Activated T-cell treated with anti-CD3 and anti-CD28 coated beads, Interleukin-2, amount 50 U/mL, for 24 hours (primary cell): ENCODE measurements around the gene TOM1L2.

Experiments
- DNase-seq: peaks from one replicate; pipeline ENCODE4 v3.0.0-alpha.2; 2020
- H3K27ac Mint-ChIP-seq: 2 replicates; pipeline ENCODE4 v1.8.0; 2020; ENCODE audit warnings: mild to moderate bottlenecking, mixed read lengths
- H3K27me3 Mint-ChIP-seq: 2 replicates; pipeline ENCODE4 v1.8.0; 2020; ENCODE audit warnings: mixed read lengths
- H3K36me3 Mint-ChIP-seq: 2 replicates; pipeline ENCODE4 v1.8.0; 2020; ENCODE audit warnings: low read depth, mixed read lengths
- H3K4me1 Mint-ChIP-seq: 2 replicates; pipeline ENCODE4 v1.8.0; 2020; ENCODE audit warnings: low read depth, mixed read lengths
- H3K4me3 Mint-ChIP-seq: 2 replicates; pipeline ENCODE4 v1.8.0; 2020; ENCODE audit warnings: mild to moderate bottlenecking, moderate library complexity, mixed read lengths
- H3K9me3 Mint-ChIP-seq: 2 replicates; pipeline ENCODE4 v1.8.0; 2020; ENCODE audit warnings: mixed read lengths

The TOM1L2 gene

DNA sequence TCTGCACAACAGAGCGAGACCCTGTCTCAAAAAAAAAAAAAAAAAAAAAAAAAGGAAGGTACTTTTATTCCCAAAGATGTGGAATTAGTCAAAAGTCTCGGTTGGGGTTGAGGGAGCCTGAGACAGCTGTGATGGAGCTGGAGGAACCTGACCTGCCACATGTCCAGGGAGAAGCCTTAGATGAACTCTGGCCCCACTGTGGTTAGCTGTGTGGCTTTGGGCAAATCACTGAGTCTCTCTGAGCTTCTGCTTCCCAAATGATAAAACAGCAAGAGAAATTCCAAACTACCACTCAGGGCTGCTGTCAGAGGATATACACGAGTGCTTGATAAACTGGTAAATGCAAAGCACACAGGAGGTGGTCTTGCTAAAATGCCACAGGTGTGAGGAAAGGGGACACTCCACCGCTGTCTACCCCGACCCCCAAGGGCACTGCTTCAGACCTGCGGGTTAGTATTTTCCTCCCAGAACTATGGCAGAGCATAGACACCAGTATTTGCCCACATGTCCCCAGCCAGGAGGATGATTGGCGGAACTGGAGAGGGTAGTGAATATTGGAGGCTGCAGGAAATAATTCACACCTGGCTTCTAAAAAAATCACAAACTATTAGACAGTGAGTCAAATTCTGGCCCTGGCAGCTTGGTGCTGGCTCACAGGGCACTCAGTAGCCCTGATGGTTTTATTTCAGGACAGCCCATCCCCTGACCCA lies 15.1 kb upstream of the TOM1L2 start:
- H3K27me3 Mint-ChIP-seq: no peaks in the 10 kb centered on the region
- H3K4me3 Mint-ChIP-seq: no peak overlapping the region
- no peak overlapping the region for H3K27ac Mint-ChIP-seq
- H3K36me3 Mint-ChIP-seq: no peaks in the 10 kb centered on the region
- H3K9me3 Mint-ChIP-seq: no peaks in the 10 kb centered on the region
- DNase-seq: no peak
- peaks cover 2% of the 10 kb centered on the region for H3K4me1 Mint-ChIP-seq

DNA sequence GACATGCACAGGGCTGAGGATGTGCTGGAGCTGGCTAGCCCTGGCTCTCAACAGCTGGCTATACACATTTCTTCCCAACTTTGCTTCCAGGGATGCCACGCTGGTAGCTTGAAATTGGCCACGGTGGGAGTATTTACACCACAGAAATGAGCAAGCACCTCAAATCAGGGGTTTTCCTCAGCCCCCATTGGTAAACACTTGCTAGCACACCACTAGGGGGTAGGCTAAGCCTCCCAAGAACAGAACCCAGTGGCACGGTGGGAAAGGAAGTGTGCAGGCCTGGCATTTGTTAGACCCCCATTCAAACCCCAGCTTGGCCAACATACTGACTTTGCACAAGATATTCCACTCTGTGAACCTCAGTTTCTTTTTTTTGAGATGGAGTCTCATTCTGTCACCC lies 13.4 kb upstream of the TOM1L2 start:
- Mint-ChIP-seq H3K9me3 (no peaks in the 10 kb centered on the region), H3K36me3 (no peaks in the 10 kb centered on the region), H3K27ac (no peak overlapping the region), H3K4me1 (no peaks in the 10 kb centered on the region), H3K27me3 (no peaks in the 10 kb centered on the region), H3K4me3 (no peak overlapping the region)
- no peak for DNase-seq

DNA sequence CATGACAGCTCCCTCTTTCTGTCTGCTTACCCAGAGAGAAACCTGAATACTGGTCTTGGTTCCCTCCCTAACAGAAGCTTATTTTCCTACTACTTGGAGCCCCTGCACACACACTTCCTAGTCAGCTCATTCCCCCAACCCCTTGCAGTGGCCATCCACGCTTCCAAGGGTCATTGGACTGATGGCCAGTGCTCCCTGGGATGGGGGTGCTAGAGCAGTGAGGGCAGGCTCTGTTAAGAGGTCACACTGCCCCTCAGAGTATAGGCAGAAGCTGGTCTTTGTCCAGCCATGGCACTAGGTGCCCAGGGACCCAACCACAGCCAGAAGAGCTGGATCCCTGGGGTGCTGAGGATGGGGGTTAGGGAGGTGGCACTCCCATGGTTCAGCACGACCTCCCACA lies 13.0 kb upstream of the TOM1L2 start:
- DNase-seq: no peak
- no peak overlapping the region for H3K4me3 Mint-ChIP-seq
- H3K27ac Mint-ChIP-seq: no peak overlapping the region
- H3K4me1 Mint-ChIP-seq: no peaks in the 10 kb centered on the region
- no peaks in the 10 kb centered on the region for H3K36me3 Mint-ChIP-seq
- H3K9me3 Mint-ChIP-seq: no peaks in the 10 kb centered on the region
- H3K27me3 Mint-ChIP-seq: no peaks in the 10 kb centered on the region

DNA sequence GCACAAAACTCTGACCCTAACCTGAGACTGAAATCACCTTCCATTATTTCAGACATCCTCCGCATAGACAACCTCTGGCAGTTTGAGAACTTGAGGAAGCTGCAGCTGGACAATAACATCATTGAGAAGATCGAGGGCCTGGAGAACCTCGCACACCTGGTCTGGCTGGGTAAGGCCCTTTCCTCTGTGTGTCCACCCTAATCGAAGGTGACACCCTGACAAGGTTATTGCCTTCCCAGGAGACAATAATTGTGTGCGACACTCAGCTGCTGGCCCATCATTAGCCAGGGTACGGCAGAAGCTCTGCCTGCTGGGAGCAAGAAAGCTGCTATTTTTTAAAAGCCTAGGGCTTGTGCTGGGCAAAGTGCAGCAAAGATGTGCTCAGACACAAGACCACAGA lies 11.6 kb upstream of the TOM1L2 start:
- no peak for DNase-seq
- Mint-ChIP-seq H3K4me3 (no peak overlapping the region), H3K27me3 (no peaks in the 10 kb centered on the region), H3K9me3 (no peaks in the 10 kb centered on the region), H3K4me1 (no peaks in the 10 kb centered on the region), H3K27ac (no peak overlapping the region), H3K36me3 (no peaks in the 10 kb centered on the region)

DNA sequence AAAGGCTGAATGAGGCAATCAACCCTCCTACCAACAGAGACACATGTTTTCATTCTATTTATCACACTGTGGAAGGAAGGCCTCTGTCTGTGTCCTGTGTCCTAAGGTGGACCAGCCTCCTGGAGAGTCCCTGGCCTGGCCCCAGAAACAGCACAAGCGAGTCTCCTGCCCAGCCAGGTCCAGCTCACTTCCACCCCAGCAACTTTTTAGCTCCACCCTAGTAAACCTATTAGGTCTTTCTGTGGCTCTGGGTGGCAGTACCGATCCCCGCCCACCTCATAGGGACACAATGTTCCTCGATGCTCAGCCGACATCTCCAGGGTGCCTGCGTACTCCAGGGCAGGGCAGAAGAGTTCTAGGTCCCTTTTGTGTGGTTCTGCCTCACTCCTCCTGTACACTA lies 11.2 kb upstream of the TOM1L2 start:
- H3K27me3 Mint-ChIP-seq: no peaks in the 10 kb centered on the region
- DNase-seq: no peak
- H3K9me3 Mint-ChIP-seq: no peaks in the 10 kb centered on the region
- H3K4me1 Mint-ChIP-seq: no peaks in the 10 kb centered on the region
- H3K27ac Mint-ChIP-seq: no peak overlapping the region
- H3K4me3 Mint-ChIP-seq: no peak overlapping the region
- no peaks in the 10 kb centered on the region for H3K36me3 Mint-ChIP-seq

DNA sequence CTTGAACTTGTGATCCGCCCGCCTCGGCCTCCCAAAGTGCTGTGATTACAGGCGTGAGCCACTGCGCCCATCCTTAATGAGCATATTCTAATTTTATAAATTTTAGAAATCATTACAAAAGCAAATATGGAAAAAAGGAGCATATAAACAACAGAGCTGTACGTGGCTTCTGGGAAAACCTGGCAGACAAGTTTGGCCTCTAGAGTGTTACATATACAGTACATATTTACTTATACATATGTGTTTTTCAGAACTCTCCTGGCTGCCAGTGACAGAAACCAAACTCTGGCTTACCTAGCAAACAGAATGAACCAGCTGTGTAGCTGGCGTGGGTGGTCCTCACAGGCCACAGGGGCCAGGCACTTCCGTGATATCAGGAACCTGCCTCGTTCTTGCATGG lies 10.6 kb upstream of the TOM1L2 start:
- no peak for DNase-seq
- Mint-ChIP-seq H3K27me3 (no peaks in the 10 kb centered on the region), H3K27ac (no peak overlapping the region), H3K4me1 (no peaks in the 10 kb centered on the region), H3K4me3 (no peak overlapping the region), H3K9me3 (no peaks in the 10 kb centered on the region), H3K36me3 (no peaks in the 10 kb centered on the region)

DNA sequence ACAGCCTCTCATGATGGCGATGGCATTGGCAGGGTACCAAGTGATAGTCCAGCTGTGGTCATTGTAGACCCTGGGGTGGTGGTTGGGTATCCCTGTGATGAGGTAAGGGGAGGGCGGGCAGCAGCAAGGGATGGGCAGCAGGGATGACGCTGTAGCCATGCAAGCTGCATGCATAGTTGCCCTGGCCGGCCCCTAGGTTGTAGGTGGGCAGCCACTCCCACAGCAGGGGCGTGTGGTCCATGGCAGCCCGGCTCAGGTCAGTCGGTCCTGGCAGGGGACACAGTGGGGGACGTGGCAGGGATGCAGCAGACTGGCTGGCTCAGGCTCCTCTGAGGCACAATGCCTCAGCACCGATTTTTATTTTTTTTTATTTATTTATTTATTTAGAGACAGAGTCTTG lies 9.1 kb upstream of the TOM1L2 start:
- H3K27me3 Mint-ChIP-seq: no peaks in the 10 kb centered on the region
- DNase-seq: no peak
- H3K27ac Mint-ChIP-seq: no peak overlapping the region
- H3K9me3 Mint-ChIP-seq: no peaks in the 10 kb centered on the region
- no peaks in the 10 kb centered on the region for H3K4me1 Mint-ChIP-seq
- no peak overlapping the region for H3K4me3 Mint-ChIP-seq
- H3K36me3 Mint-ChIP-seq: no peaks in the 10 kb centered on the region

DNA sequence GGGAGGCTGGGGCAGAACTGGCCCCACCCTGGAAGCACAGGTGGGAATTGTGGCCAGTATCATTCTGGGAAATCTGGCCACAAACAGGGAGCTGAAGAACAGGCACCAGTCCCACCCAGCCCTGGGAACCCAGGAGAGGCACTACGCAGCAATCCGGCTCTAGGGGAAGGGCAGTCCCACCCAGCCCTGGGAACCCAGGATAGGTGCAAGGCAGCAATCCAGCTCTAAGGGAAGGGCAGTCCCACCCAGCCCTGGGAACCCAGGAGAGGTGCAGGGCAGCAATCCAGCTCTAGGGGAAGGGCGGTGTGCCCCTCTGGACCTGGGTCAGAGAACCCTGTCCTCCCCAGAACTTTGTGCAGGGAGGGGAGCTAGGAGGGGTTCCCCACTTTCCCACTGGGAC lies 7.6 kb upstream of the TOM1L2 start:
- no peak for DNase-seq
- H3K27me3 Mint-ChIP-seq: no peaks in the 10 kb centered on the region
- H3K36me3 Mint-ChIP-seq: no peaks in the 10 kb centered on the region
- H3K9me3 Mint-ChIP-seq: no peaks in the 10 kb centered on the region
- no peaks in the 10 kb centered on the region for H3K4me1 Mint-ChIP-seq
- no peak overlapping the region for H3K4me3 Mint-ChIP-seq
- H3K27ac Mint-ChIP-seq: no peak overlapping the region

DNA sequence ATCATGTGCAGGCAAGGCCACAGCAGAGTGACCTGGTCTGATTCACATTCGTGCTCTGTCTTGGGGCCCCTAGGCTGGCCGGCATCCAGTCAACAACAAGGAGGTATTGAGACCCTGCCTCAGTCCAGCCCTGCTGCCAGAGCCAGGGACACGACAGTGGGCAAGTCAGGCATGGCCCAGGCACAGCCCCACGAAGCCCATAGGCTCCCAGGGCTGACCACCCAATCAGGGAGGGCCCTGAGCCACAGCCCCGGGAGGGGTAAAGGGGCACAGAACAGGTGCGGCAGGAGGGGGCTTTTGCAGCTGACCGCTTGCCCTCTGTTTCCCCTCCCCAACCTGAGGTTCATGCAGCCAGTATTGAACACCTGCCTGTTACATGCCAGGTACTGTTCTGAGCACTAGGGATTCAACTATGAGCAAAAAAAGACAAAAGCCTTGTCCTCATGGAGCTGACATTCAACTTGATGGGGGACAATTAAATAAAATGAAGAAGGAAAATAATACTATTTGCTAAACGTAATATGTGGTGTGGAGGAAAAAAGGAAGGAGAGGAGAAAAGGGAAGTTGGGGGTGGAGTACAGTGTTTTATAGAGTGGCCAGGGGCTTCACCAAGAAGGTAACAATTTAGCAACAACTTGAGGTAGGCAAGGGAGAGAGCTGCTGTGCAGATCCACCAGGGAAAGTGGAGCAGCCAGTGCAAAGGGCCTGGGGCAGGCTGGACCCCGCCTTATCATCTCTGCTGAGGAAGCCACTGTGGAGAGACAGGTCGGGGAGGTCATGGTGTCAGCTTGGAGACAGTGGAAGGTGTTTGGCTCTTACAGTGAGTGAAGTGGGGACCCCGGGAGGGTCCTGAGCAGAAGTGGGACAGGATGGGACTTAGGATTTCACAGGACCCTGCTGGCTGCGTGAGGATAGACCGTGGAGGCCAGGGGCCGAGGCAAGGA lies 6.6 kb upstream of the TOM1L2 start:
- Mint-ChIP-seq H3K27ac (no peak overlapping the region), H3K4me3 (no peak overlapping the region)

DNA sequence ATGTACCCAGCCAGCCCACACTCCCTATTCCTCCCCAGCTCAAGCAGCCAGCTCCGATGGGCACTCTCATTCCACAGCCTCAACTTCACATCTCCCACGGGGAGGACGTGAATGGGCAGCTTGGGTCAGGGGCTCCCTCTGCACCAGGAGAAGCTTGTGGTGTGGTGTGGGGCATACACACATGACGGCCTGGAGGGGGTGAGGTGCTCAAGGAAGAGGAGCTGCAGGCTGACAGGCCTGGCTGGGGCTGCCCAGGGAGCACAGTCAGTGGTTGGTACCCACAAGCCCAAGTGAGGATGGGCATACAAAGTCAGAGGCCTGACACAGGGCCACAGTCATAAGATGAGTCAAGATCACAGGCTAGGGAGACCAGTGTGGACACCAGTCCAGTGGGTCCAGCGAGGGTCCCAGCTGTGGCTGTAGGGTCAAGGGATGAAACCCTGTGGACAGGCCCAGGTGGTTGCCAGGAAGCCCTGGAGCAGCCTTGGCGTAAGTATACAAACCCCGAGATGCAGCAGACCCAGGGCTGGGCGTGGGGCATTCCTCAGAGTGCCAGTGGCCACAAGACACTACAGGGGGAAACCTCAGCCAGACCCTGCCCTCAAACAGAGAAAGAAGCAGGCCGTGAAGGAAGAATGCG lies 4.9 kb upstream of the TOM1L2 start:
- Mint-ChIP-seq H3K4me3 (no peak overlapping the region), H3K4me1 (peaks cover 10% of the 10 kb centered on the region), H3K27ac (no peak overlapping the region), H3K36me3 (peaks cover 2% of the 10 kb centered on the region), H3K9me3 (no peaks in the 10 kb centered on the region), H3K27me3 (no peaks in the 10 kb centered on the region)
- DNase-seq: no peak

More for the DNA sequence above, 6.6 kb upstream of the TOM1L2 start:
- no peak for DNase-seq
- Mint-ChIP-seq H3K27me3 (no peaks in the 10 kb centered on the region), H3K4me1 (peaks cover under 1% of the 10 kb centered on the region), H3K36me3 (no peaks in the 10 kb centered on the region), H3K9me3 (no peaks in the 10 kb centered on the region)

DNA sequence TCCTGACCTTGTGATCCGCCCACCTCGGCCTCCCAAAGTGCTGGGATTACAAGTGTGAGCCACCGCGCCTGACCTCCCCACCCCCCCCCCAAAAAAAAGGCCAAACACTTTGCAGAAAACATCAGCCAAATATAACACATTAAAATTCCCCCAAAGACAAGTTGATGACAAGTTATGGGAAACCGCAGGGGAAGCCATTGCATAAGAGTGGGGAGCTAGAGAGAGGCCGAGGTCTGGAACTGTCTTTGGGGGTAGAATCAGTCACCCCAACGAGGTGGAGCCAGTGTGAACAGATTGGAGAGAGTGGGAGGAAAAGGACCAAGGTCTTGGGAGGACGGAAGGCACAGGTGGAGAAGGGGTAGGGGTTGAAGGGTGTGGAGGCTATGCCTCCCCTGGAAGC lies 3.2 kb upstream of the TOM1L2 start:
- H3K9me3 Mint-ChIP-seq: no peaks in the 10 kb centered on the region
- H3K36me3 Mint-ChIP-seq: peaks cover 2% of the 10 kb centered on the region
- H3K27ac Mint-ChIP-seq: peak overlapping the region; percentile 17
- H3K4me1 Mint-ChIP-seq: peaks cover 22% of the 10 kb centered on the region
- no peak overlapping the region for H3K4me3 Mint-ChIP-seq
- H3K27me3 Mint-ChIP-seq: no peaks in the 10 kb centered on the region
- no peak for DNase-seq

DNA sequence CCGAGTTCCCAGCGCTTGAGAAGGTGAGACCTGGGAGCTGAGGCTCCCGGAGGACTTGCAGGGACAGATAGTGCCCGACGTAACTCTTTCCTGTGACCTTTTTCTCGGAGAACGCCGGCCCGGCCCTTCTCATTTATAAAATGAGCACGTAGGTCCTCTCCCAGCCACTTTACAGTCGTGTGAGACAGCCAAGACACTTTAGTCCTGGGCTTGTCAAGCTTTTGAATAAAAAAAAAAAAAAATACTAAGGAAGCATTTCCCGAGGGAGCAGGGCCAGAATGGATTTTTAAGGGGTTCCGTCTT lies 703 bp upstream of the TOM1L2 start:
- no peaks in the 10 kb centered on the region for H3K27me3 Mint-ChIP-seq
- no peaks in the 10 kb centered on the region for H3K9me3 Mint-ChIP-seq
- H3K27ac Mint-ChIP-seq: peak overlapping the region; percentile 94
- H3K36me3 Mint-ChIP-seq: peaks cover 2% of the 10 kb centered on the region
- H3K4me3 Mint-ChIP-seq: peak overlapping the region; percentile 91
- H3K4me1 Mint-ChIP-seq: peaks cover 38% of the 10 kb centered on the region
- DNase-seq: no peak

DNA sequence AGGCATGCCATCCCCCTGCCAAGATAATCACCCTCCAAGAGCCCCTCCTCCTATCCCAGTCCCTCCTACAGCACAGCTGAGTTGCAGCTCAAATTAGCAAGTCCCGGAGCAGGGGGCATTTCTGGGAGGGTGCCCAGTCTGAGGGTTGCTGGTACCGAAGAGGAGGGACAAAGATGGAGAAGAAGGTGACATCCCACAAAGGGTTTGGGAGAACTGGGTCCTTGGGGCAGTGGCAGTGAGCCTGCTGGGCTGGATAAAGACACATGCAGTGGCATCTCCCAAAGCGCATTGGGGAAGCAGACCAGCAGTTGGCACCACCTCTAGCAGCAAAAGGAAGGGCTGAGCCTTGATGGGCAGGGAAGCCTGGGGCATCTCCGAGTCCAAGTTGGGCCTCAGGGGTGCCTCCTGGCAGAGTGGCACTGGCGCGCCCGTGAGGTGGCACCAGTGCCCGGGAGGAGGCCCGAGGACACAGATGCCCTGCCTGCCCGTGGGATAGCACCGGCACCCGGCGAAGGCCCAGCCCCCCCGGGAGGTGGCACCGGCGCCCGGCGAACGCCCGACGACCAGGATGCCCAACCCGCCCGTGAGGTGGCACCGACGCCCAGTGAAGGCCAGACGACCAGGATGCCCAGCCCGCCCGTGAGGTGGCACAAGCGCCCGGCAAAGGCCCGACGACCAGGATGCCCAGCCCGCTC lies 622 bp downstream of the TOM1L2 start:
- no peaks in the 10 kb centered on the region for H3K27me3 Mint-ChIP-seq
- DNase-seq: no peak
- peak overlapping the region; percentile 91 for H3K4me3 Mint-ChIP-seq
- no peaks in the 10 kb centered on the region for H3K9me3 Mint-ChIP-seq
- H3K27ac Mint-ChIP-seq: peak overlapping the region; percentile 79
- peaks cover 2% of the 10 kb centered on the region for H3K36me3 Mint-ChIP-seq
- peaks cover 50% of the 10 kb centered on the region for H3K4me1 Mint-ChIP-seq

DNA sequence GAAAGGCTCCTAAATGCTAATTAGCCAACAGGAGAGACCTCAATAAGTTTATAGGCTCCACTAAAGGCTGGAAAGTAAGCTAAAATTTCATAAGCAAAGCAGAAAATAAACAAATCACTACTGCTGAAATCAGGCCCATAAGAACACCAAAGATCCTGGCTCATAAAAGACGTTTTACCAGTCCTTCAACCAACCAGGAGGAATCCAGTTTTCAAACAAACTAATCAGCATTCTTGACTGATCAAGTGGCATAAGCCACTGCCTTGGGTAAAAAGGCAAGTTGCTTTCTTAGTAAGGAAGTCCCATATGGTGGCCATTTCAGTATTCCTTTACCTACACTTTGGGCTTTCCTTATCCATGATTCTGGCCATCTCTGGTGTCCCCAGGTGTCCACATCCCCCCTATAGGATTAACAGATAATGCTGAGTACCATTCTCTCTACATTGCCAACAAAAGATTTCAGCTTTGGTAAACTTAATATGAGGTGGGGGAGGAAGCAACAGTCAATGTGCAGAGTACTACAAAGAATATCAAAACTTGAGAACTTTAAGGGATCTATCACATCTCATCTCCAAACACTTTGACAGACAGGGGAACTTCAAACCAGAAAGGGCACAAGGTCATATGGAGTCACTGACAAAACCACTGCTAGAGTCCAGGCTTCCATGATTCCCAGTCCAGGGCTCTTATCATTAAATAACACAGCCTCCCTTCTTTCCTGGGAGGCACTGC lies 1.3 kb downstream of the TOM1L2 start:
- Mint-ChIP-seq H3K27me3 (no peaks in the 10 kb centered on the region), H3K27ac (peak overlapping the region; percentile 79), H3K4me1 (peaks cover 57% of the 10 kb centered on the region), H3K9me3 (no peaks in the 10 kb centered on the region), H3K36me3 (peaks cover 2% of the 10 kb centered on the region), H3K4me3 (peak overlapping the region; percentile 91)
- no peak for DNase-seq
